Body of pancreas (tissue), 4 donors: Measurements from ENCODE around the gene FAM216A.
"Not testable (repeated sequence)": the region's sequence is repeated elsewhere in the genome, so short reads cannot be mapped to it uniquely, and the experiment has no call there.

Source experiments
- POLR2A ChIP-seq, 3 donors: fragments of 450-650 bp; IDR thresholded peaks; one replicate each; pipeline ENCODE4 v1.6.1; 2016; ENCODE audit warnings: antibody characterized with exemption in 3 of 3, mild to moderate bottlenecking in 2 of 3
- TF ChIP-seq, protein P1 (sequence below), 7 experiments: fragments of 450-650 bp in 4 of 7; fragments of 200-600 bp in 3 of 7; sonication (generic) in 3 of 7; IDR thresholded peaks; one replicate each; pipeline ENCODE4 v1.5.1; 2016 to 2019; ENCODE audit warnings: antibody characterized with exemption in 7 of 7

GRCh38 chr12:110520876-110521712, 52.4 kb downstream of the FAM216A start:
- TF ChIP-seq, protein P1, sequence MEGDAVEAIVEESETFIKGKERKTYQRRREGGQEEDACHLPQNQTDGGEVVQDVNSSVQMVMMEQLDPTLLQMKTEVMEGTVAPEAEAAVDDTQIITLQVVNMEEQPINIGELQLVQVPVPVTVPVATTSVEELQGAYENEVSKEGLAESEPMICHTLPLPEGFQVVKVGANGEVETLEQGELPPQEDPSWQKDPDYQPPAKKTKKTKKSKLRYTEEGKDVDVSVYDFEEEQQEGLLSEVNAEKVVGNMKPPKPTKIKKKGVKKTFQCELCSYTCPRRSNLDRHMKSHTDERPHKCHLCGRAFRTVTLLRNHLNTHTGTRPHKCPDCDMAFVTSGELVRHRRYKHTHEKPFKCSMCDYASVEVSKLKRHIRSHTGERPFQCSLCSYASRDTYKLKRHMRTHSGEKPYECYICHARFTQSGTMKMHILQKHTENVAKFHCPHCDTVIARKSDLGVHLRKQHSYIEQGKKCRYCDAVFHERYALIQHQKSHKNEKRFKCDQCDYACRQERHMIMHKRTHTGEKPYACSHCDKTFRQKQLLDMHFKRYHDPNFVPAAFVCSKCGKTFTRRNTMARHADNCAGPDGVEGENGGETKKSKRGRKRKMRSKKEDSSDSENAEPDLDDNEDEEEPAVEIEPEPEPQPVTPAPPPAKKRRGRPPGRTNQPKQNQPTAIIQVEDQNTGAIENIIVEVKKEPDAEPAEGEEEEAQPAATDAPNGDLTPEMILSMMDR (IDR thresholded peaks at IDR 0.05), result not testable (repeated sequence)
- not testable (repeated sequence) for TF ChIP-seq POLR2A (IDR thresholded peaks at IDR 0.05)
